ENCODE results near the gene FAR2. TPM values are rescaled to one million over a fixed set of nuclear protein-coding genes. Genes with fewer than 3 reads are reported as not detected.
"Not testable (repeated sequence)": the region's sequence is repeated elsewhere in the genome, so short reads cannot be mapped to it uniquely, and the experiment has no call there.

The FAR2 gene
- polyA plus RNA-seq, 1 donor (not counting 4 experiments of a cell fraction or from before 2014, with no cell fraction given) = 9.2 TPM

- FAIRE-seq = no peak
- H3K4me2 ChIP-seq (ENCODE audit: control insufficient read depth, extremely low read depth, insufficient read depth, low read depth, low read length) = no peak overlapping the region
Observed at GRCh38 chr12:29167988-29168387, 18.9 kb downstream of the FAR2 start.

GRCh38 chr12:29169978-29170377 is 20.9 kb downstream of the FAR2 start:
- H4K20me1 ChIP-seq (ENCODE audit: control insufficient read depth, extremely low read depth, insufficient read depth, low read length); H3K36me3 ChIP-seq (ENCODE audit: control insufficient read depth in 2 of 2, extremely low read depth in 1 of 2, insufficient read depth in 2 of 2, low read length in 2 of 2); H3K9me3 ChIP-seq (ENCODE audit: control insufficient read depth, low read depth, low read length); H3K4me1 ChIP-seq (ENCODE audit: control insufficient read depth, extremely low read depth, insufficient read depth, low read length); H3K9ac ChIP-seq (ENCODE audit: control insufficient read depth, extremely low read depth, insufficient read depth, low read length); H3K4me3 ChIP-seq (ENCODE audit: control insufficient read depth in 2 of 3, extremely low read depth in 1 of 3, insufficient read depth in 2 of 3, low read depth in 1 of 3, low read length in 3 of 3); H3K79me2 ChIP-seq (ENCODE audit: control insufficient read depth, insufficient read depth, low read length); H3K27me3 ChIP-seq (ENCODE audit: control insufficient read depth, extremely low read depth, insufficient read depth, low read length); FAIRE-seq; dilution Hi-C loops (cut with MboI; ENCODE audit: extremely low pct_ligation_motif_present, low sequenced_read_pairs); H3K27ac ChIP-seq (ENCODE audit: control insufficient read depth, insufficient read depth, low read length); H3K4me2 ChIP-seq (ENCODE audit: control insufficient read depth, extremely low read depth, insufficient read depth, low read depth, low read length); H2AFZ ChIP-seq (ENCODE audit: control insufficient read depth, low read length); DNase-seq (ENCODE audit: low read depth, low spot score); H3K9me1 ChIP-seq (ENCODE audit: control insufficient read depth, extremely low read depth, insufficient read depth, low read length): not testable (repeated sequence)

More at GRCh38 chr12:29167988-29168387, 18.9 kb downstream of the FAR2 start:
- Histone ChIP-seq H3K9ac (ENCODE audit: control insufficient read depth, extremely low read depth, insufficient read depth, low read length) (no peak overlapping the region), H2AFZ (ENCODE audit: control insufficient read depth, low read length) (no peak overlapping the region), H3K4me1 (ENCODE audit: control insufficient read depth, extremely low read depth, insufficient read depth, low read length) (peaks cover 10% of the 10 kb centered on the region), H3K9me1 (ENCODE audit: control insufficient read depth, extremely low read depth, insufficient read depth, low read length) (no peaks in the 10 kb centered on the region), H3K27ac (ENCODE audit: control insufficient read depth, insufficient read depth, low read length) (no peak overlapping the region), H3K36me3 (ENCODE audit: control insufficient read depth in 2 of 2, extremely low read depth in 1 of 2, insufficient read depth in 2 of 2, low read length in 2 of 2) (no peaks in the 10 kb centered on the region), H3K27me3 (ENCODE audit: control insufficient read depth, extremely low read depth, insufficient read depth, low read length) (no peaks in the 10 kb centered on the region), H3K4me3 (ENCODE audit: control insufficient read depth in 2 of 3, extremely low read depth in 1 of 3, insufficient read depth in 2 of 3, low read depth in 1 of 3, low read length in 3 of 3) (no peak overlapping the region), H4K20me1 (ENCODE audit: control insufficient read depth, extremely low read depth, insufficient read depth, low read length) (no peaks in the 10 kb centered on the region), H3K9me3 (ENCODE audit: control insufficient read depth, low read depth, low read length) (no peaks in the 10 kb centered on the region), H3K79me2 (ENCODE audit: control insufficient read depth, insufficient read depth, low read length) (no peaks in the 10 kb centered on the region)
- no peak for TF ChIP-seq EZH2 (IDR thresholded peaks at IDR 0.05; ENCODE audit: low read length)
- no peak for TF ChIP-seq CTCF (optimal IDR thresholded peaks at IDR 0.05 in 1 of 3, IDR thresholded peaks at IDR 0.05 in 1 of 3, conservative IDR thresholded peaks at IDR 0.05 in 1 of 3; ENCODE audit: extremely low read depth in 1 of 3, insufficient read depth in 2 of 3, low read length in 3 of 3)
- dilution Hi-C loops (cut with MboI; ENCODE audit: extremely low pct_ligation_motif_present, low sequenced_read_pairs) = no loop called here
- DNase-seq (ENCODE audit: low read depth, low spot score) = no peak

- dilution Hi-C loops (cut with MboI; ENCODE audit: extremely low pct_ligation_motif_present, low sequenced_read_pairs); H2AFZ ChIP-seq (ENCODE audit: control insufficient read depth, low read length); H3K4me2 ChIP-seq (ENCODE audit: control insufficient read depth, extremely low read depth, insufficient read depth, low read depth, low read length); FAIRE-seq; H3K79me2 ChIP-seq (ENCODE audit: control insufficient read depth, insufficient read depth, low read length); H3K9me3 ChIP-seq (ENCODE audit: control insufficient read depth, low read depth, low read length); H3K27ac ChIP-seq (ENCODE audit: control insufficient read depth, insufficient read depth, low read length); H4K20me1 ChIP-seq (ENCODE audit: control insufficient read depth, extremely low read depth, insufficient read depth, low read length); H3K36me3 ChIP-seq (ENCODE audit: control insufficient read depth in 2 of 2, extremely low read depth in 1 of 2, insufficient read depth in 2 of 2, low read length in 2 of 2); H3K9me1 ChIP-seq (ENCODE audit: control insufficient read depth, extremely low read depth, insufficient read depth, low read length); H3K9ac ChIP-seq (ENCODE audit: control insufficient read depth, extremely low read depth, insufficient read depth, low read length); H3K4me3 ChIP-seq (ENCODE audit: control insufficient read depth in 2 of 3, extremely low read depth in 1 of 3, insufficient read depth in 2 of 3, low read depth in 1 of 3, low read length in 3 of 3); H3K27me3 ChIP-seq (ENCODE audit: control insufficient read depth, extremely low read depth, insufficient read depth, low read length); DNase-seq (ENCODE audit: low read depth, low spot score); H3K4me1 ChIP-seq (ENCODE audit: control insufficient read depth, extremely low read depth, insufficient read depth, low read length): not testable (repeated sequence)
Observed at GRCh38 chr12:29170478-29171084, 21.5 kb downstream of the FAR2 start.

Measured in keratinocyte (primary cell).